GM23338 (cell line): ENCODE measurements around the gene GPRC5D. TPM values are rescaled to one million over a fixed set of nuclear protein-coding genes. Genes with fewer than 3 reads are reported as not detected.

Source experiments
- ATAC-seq: fragments of 200-7000 bp; cut with Tn5 transposase; 3 replicates; pipeline ENCODE4 v1.9.1; 2020
- DNase-seq: peaks from one replicate; pipeline ENCODE4 v3.0.0-alpha.2; 2015; ENCODE audit warnings: low spot score
- H2AFZ ChIP-seq: fragments of 200-600 bp; sonication (generic); 2 replicates; pipeline ENCODE4 v1.8.0; 2016; ENCODE audit warnings: antibody characterized with exemption, mild to moderate bottlenecking, moderate library complexity
- H3F3A ChIP-seq: fragments of 200-600 bp; sonication (generic); replicated peaks from 2 replicates; pipeline ENCODE4 v1.8.0; 2017; ENCODE audit warnings: antibody characterized with exemption, mixed run types, low read depth
- H3K27ac ChIP-seq: fragments of 200-600 bp; sonication (generic); 2 replicates; pipeline ENCODE4 v1.6.1; 2016; ENCODE audit warnings: low read depth
- H3K27me3 ChIP-seq: fragments of 200-600 bp; sonication (generic); 2 replicates; pipeline ENCODE4 v1.8.0; 2016; ENCODE audit warnings: mild to moderate bottlenecking, mixed run types, moderate library complexity; ENCODE audit not compliant: insufficient read depth
- H3K36me3 ChIP-seq: fragments of 200-600 bp; sonication (generic); 2 replicates; pipeline ENCODE4 v1.8.0; 2016; ENCODE audit warnings: mild to moderate bottlenecking; ENCODE audit not compliant: insufficient read depth
- H3K4me1 ChIP-seq: fragments of 200-600 bp; sonication (generic); 2 replicates; pipeline ENCODE4 v1.8.0; 2016; ENCODE audit warnings: mild to moderate bottlenecking, moderate library complexity; ENCODE audit not compliant: insufficient read depth
- H3K4me2 ChIP-seq: fragments of 200-600 bp; sonication (generic); 2 replicates; pipeline ENCODE4 v1.7.1; 2017; ENCODE audit warnings: mixed run types
- H3K4me3 ChIP-seq: fragments of 200-600 bp; sonication (generic); 2 replicates; pipeline ENCODE4 v1.6.1; 2016; ENCODE audit warnings: mixed run types
- H3K79me2 ChIP-seq: fragments of 200-600 bp; sonication (generic); replicated peaks from 2 replicates; pipeline ENCODE4 v1.8.0; 2017; ENCODE audit warnings: mild to moderate bottlenecking; ENCODE audit not compliant: insufficient read depth
- H3K9me2 ChIP-seq: fragments of 200-600 bp; sonication (generic); 2 replicates; pipeline ENCODE4 v1.8.0; 2017; ENCODE audit not compliant: insufficient read depth
- H4K20me1 ChIP-seq: fragments of 200-600 bp; sonication (generic); replicated peaks from 2 replicates; pipeline ENCODE4 v1.8.0; 2017; ENCODE audit warnings: mild to moderate bottlenecking; ENCODE audit not compliant: insufficient read depth
- H3K27ac Mint-ChIP-seq: 2 replicates; pipeline ENCODE4 v1.8.0; 2020; ENCODE audit warnings: inconsistent platforms, mild to moderate bottlenecking, moderate library complexity, mixed read lengths
- H3K27me3 Mint-ChIP-seq: 3 replicates; pipeline ENCODE4 v1.8.0; 2022; ENCODE audit warnings: low read depth, mild to moderate bottlenecking, moderate library complexity, mixed read lengths, inconsistent platforms; ENCODE audit not compliant: insufficient read depth, poor library complexity
- H3K36me3 Mint-ChIP-seq: 3 replicates; pipeline ENCODE4 v1.8.0; 2021; ENCODE audit warnings: low read depth, mild to moderate bottlenecking, inconsistent platforms, moderate library complexity, mixed read lengths
- H3K4me1 Mint-ChIP-seq: 3 replicates; pipeline ENCODE4 v1.8.0; 2020; ENCODE audit warnings: mild to moderate bottlenecking, inconsistent platforms, mixed read lengths
- H3K4me3 Mint-ChIP-seq: 3 replicates; pipeline ENCODE4 v1.8.0; 2021; ENCODE audit warnings: moderate library complexity, mild to moderate bottlenecking, inconsistent platforms, mixed read lengths
- H3K9me3 Mint-ChIP-seq: 3 replicates; pipeline ENCODE4 v1.8.0; 2020; ENCODE audit warnings: moderate library complexity, mild to moderate bottlenecking, inconsistent platforms, mixed read lengths
- EZH2 ChIP-seq: fragments of 200-600 bp; sonication (generic); IDR thresholded peaks from one replicate; pipeline ENCODE4 v1.8.0; 2017; ENCODE audit warnings: antibody characterized with exemption, mild to moderate bottlenecking, low read depth; ENCODE audit not compliant: unreplicated experiment
- EZH2phosphoT487 ChIP-seq: fragments of 200-600 bp; sonication (generic); IDR thresholded peaks from one replicate; pipeline ENCODE4 v1.8.1; 2018; ENCODE audit warnings: antibody characterized with exemption; ENCODE audit not compliant: unreplicated experiment
- JUNB ChIP-seq: IDR thresholded peaks from one replicate; pipeline ENCODE4 v1.6.1; 2016; ENCODE audit warnings: antibody characterized with exemption; ENCODE audit not compliant: unreplicated experiment
- NANOG ChIP-seq: IDR thresholded peaks from 2 replicates; pipeline ENCODE4 v1.6.1; 2016; ENCODE audit warnings: antibody characterized with exemption, borderline replicate concordance
- POLR2AphosphoS5 ChIP-seq: IDR thresholded peaks from 2 replicates; pipeline ENCODE4 v1.6.1; 2016; ENCODE audit warnings: antibody characterized with exemption, low read depth
- STAT1 ChIP-seq: IDR thresholded peaks from one replicate; pipeline ENCODE4 v1.6.1; 2016; ENCODE audit warnings: antibody characterized with exemption; ENCODE audit not compliant: unreplicated experiment
- ZNF114 ChIP-seq: fragments of 250-450 bp; sonication (Bioruptor Pico); IDR thresholded peaks from 2 replicates; pipeline ENCODE4 v1.5.0; 2020; ENCODE audit warnings: mild to moderate bottlenecking, moderate library complexity
- ZNF331 ChIP-seq: fragments of 250-450 bp; sonication (Bioruptor Pico); IDR thresholded peaks from 2 replicates; pipeline ENCODE4 v1.5.0; 2020; ENCODE audit warnings: low read depth, mild to moderate bottlenecking, moderate library complexity
- polyA plus RNA-seq: library from polyadenylated mRNA; unstranded; fragments of >200 nt; fragmentation: Nextera tagmentation; extraction: Ambion mirVana; gene quantifications from 2 replicates; pipeline ENCODE4 v1.2.1, GENCODE V29; 2016
- total RNA-seq: library from RNA; depleted of rRNA; stranded (reverse); fragments of >200 nt; shearing (Covaris generic); gene quantifications from 2 replicates; pipeline ENCODE4 v1.2.3, GENCODE V29; 2014
- TF ChIP-seq, protein P1 (sequence below): IDR thresholded peaks from one replicate; pipeline ENCODE4 v1.6.1; 2018; ENCODE audit warnings: antibody characterized with exemption; ENCODE audit not compliant: unreplicated experiment
- TF ChIP-seq, protein P2 (sequence below): IDR thresholded peaks from 2 replicates; pipeline ENCODE4 v1.6.1; 2016; ENCODE audit warnings: antibody characterized with exemption
- TF ChIP-seq, protein P3 (sequence below), 2 experiments: fragments of 200-600 bp in 1 of 2; sonication (generic) in 1 of 2; conservative IDR thresholded peaks; 2 replicates each; pipeline versions ENCODE4 v1.5.1 to v1.6.1; 2016 to 2017; ENCODE audit warnings: antibody characterized with exemption in 2 of 2, low read depth in 2 of 2, mild to moderate bottlenecking in 2 of 2, moderate library complexity in 1 of 2

GPRC5D gene
- total and polyA plus RNA-seq, 2 experiments from 2014 or later = not detected

DNA sequence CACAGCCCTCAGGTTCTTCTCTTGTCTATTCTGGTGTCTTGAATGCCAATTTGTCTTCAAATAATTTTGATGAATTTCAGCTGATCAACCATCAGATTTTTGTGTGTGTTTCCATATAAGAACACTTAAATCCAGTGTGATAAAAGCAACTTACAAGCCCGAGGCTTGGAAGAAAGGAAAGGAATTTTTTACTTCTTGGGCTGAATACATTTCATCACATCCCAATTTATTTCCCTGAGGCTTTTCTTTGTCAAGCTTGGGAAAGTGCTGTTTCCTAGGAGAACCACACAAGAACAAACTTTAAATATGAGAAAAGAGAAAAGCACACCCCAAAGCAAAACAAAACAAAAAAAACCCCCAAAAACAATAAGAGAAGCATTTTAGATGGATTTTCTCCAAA lies 26.6 kb downstream of the GPRC5D start (continued):
- TF ChIP-seq, protein P1, sequence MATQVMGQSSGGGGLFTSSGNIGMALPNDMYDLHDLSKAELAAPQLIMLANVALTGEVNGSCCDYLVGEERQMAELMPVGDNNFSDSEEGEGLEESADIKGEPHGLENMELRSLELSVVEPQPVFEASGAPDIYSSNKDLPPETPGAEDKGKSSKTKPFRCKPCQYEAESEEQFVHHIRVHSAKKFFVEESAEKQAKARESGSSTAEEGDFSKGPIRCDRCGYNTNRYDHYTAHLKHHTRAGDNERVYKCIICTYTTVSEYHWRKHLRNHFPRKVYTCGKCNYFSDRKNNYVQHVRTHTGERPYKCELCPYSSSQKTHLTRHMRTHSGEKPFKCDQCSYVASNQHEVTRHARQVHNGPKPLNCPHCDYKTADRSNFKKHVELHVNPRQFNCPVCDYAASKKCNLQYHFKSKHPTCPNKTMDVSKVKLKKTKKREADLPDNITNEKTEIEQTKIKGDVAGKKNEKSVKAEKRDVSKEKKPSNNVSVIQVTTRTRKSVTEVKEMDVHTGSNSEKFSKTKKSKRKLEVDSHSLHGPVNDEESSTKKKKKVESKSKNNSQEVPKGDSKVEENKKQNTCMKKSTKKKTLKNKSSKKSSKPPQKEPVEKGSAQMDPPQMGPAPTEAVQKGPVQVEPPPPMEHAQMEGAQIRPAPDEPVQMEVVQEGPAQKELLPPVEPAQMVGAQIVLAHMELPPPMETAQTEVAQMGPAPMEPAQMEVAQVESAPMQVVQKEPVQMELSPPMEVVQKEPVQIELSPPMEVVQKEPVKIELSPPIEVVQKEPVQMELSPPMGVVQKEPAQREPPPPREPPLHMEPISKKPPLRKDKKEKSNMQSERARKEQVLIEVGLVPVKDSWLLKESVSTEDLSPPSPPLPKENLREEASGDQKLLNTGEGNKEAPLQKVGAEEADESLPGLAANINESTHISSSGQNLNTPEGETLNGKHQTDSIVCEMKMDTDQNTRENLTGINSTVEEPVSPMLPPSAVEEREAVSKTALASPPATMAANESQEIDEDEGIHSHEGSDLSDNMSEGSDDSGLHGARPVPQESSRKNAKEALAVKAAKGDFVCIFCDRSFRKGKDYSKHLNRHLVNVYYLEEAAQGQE = no peak
- no peak for TF ChIP-seq ZNF331 (CRISPR knock-in tag)
- no peak for TF ChIP-seq STAT1
- TF ChIP-seq ZNF114 = no peak

DNA sequence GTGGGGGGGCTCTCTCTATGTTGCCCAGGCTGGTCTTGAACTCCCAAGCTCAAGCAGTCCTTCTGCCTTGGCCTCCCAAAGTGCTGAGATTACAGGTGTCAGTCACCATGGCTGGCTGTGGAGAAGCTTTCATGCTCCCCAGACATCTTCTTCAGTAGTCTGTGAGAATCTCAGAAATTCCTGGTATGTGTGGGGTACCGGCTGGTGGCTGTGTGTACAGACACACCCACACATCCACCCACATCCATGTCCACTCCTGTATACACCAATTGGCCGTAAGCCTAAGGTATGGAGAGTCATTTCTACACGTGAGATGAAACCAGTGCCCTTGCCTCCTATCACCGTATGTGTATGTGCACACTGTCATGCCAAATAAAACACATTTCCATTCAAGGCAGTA lies 27.8 kb downstream of the GPRC5D start:
- no peak overlapping the region for H3K4me2 ChIP-seq
- Mint-ChIP-seq H3K4me1 (peaks cover 10% of the 10 kb centered on the region), H3K4me3 (no peak overlapping the region), H3K27ac (no peak overlapping the region), H3K36me3 (no peaks in the 10 kb centered on the region; the same call in 2 of the 3 replicates), H3K27me3 (peaks cover 4% of the 10 kb centered on the region), H3K9me3 (no peaks in the 10 kb centered on the region)
- 0 out of 2 replicates have a peak, but pooled peaks cover 4% of the 10 kb centered on the region for H3F3A ChIP-seq
- no peak overlapping the region for H2AFZ ChIP-seq
- no peaks in the 10 kb centered on the region for H4K20me1 ChIP-seq
- no peak for DNase-seq
- no peaks in the 10 kb centered on the region for H3K79me2 ChIP-seq
- H3K4me1 ChIP-seq = peaks cover 8% of the 10 kb centered on the region
- H3K9me2 ChIP-seq = no peaks in the 10 kb centered on the region
- no peak overlapping the region for H3K27ac ChIP-seq
- no peak overlapping the region for H3K4me3 ChIP-seq
- no peaks in the 10 kb centered on the region for H3K27me3 ChIP-seq
- no peaks in the 10 kb centered on the region for H3K36me3 ChIP-seq
- no peak for ATAC-seq
- TF ChIP-seq POLR2AphosphoS5 (no peak), EZH2 (no peak), STAT1 (no peak), EZH2phosphoT487 (no peak), ZNF331 (CRISPR knock-in tag) (no peak), NANOG (no peak), JUNB (no peak)
- TF ChIP-seq, protein P2, sequence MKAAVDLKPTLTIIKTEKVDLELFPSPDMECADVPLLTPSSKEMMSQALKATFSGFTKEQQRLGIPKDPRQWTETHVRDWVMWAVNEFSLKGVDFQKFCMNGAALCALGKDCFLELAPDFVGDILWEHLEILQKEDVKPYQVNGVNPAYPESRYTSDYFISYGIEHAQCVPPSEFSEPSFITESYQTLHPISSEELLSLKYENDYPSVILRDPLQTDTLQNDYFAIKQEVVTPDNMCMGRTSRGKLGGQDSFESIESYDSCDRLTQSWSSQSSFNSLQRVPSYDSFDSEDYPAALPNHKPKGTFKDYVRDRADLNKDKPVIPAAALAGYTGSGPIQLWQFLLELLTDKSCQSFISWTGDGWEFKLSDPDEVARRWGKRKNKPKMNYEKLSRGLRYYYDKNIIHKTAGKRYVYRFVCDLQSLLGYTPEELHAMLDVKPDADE = no peak
- TF ChIP-seq, protein P3, sequence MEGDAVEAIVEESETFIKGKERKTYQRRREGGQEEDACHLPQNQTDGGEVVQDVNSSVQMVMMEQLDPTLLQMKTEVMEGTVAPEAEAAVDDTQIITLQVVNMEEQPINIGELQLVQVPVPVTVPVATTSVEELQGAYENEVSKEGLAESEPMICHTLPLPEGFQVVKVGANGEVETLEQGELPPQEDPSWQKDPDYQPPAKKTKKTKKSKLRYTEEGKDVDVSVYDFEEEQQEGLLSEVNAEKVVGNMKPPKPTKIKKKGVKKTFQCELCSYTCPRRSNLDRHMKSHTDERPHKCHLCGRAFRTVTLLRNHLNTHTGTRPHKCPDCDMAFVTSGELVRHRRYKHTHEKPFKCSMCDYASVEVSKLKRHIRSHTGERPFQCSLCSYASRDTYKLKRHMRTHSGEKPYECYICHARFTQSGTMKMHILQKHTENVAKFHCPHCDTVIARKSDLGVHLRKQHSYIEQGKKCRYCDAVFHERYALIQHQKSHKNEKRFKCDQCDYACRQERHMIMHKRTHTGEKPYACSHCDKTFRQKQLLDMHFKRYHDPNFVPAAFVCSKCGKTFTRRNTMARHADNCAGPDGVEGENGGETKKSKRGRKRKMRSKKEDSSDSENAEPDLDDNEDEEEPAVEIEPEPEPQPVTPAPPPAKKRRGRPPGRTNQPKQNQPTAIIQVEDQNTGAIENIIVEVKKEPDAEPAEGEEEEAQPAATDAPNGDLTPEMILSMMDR (conservative IDR thresholded peaks at IDR 0.05; ENCODE audit: low read depth in 2 of 2) = no peak
- TF ChIP-seq, protein P1 = no peak
